Urothelium cell line (cell line): Measurements from ENCODE around the gene SAPCD2.

ENCODE experiments used
- DNase-seq: peaks from one replicate; pipeline ENCODE4 v3.0.0; 2011; ENCODE audit warnings: low spot score, mixed read lengths
- FAIRE-seq: peaks from 2 replicates; lab custom pipeline; 2011; peaks lifted over from hg19 to GRCh38; lab: Jason Lieb, UNC

SAPCD2 gene

GRCh38 chr9:137107982-137108381, 37.6 kb upstream of the SAPCD2 start:
- FAIRE-seq = no peak

GRCh38 chr9:137107312-137107921, 37.1 kb upstream of the SAPCD2 start:
- no peak for FAIRE-seq
- DNase-seq = no peak

More at GRCh38 chr9:137107982-137108381, 37.6 kb upstream of the SAPCD2 start:
- no peak for DNase-seq

- FAIRE-seq (no peak), DNase-seq (no peak)
Observed at GRCh38 chr9:137106662-137107250, 36.4 kb upstream of the SAPCD2 start.

- no peak for FAIRE-seq
- DNase-seq = no peak
Observed at GRCh38 chr9:137105814-137106661, 35.7 kb upstream of the SAPCD2 start.

- no peak for FAIRE-seq
- no peak for DNase-seq
Observed at GRCh38 chr9:137103206-137103999, 33.0 kb upstream of the SAPCD2 start.

- DNase-seq (no peak), FAIRE-seq (no peak)
Observed at GRCh38 chr9:137099231-137099630, 28.9 kb upstream of the SAPCD2 start.

- no peak for FAIRE-seq
- DNase-seq = no peak
Observed at GRCh38 chr9:137097761-137098462, 27.6 kb upstream of the SAPCD2 start.

GRCh38 chr9:137096785-137097546, 26.6 kb upstream of the SAPCD2 start:
- no peak for FAIRE-seq
- DNase-seq = no peak

GRCh38 chr9:137095664-137096517, 25.5 kb upstream of the SAPCD2 start:
- FAIRE-seq = no peak
- no peak for DNase-seq

- no peak for FAIRE-seq
Observed at GRCh38 chr9:137089232-137089947, 19.0 kb upstream of the SAPCD2 start.

GRCh38 chr9:137088121-137088520, 17.8 kb upstream of the SAPCD2 start:
- DNase-seq (no peak), FAIRE-seq (no peak)

More at GRCh38 chr9:137089232-137089947, 19.0 kb upstream of the SAPCD2 start:
- DNase-seq = no peak

- no peak for DNase-seq
- FAIRE-seq = no peak
Observed at GRCh38 chr9:137087409-137087925, 17.1 kb upstream of the SAPCD2 start.

GRCh38 chr9:137086531-137087408, 16.4 kb upstream of the SAPCD2 start, which contains the start of gene MAN1B1:
MAN1B1 (plus strand) TSS chr9:137086985; CDS start chr9:137087000, 15 bp downstream.
- DNase-seq = peak; percentile 99
- peak; percentile 97 for FAIRE-seq

- FAIRE-seq (no peak), DNase-seq (no peak)
Observed at GRCh38 chr9:137085920-137086530, 15.7 kb upstream of the SAPCD2 start.

- DNase-seq (no peak), FAIRE-seq (no peak)
Observed at GRCh38 chr9:137084526-137084925, 14.2 kb upstream of the SAPCD2 start.

GRCh38 chr9:137083394-137084004, 13.1 kb upstream of the SAPCD2 start:
- peak; percentile 71 for FAIRE-seq
- peak; percentile 84 for DNase-seq
